Nephron progenitor cell (in vitro differentiated cells): ENCODE data around the gene TMOD3.
"Not testable (repeated sequence)": the region's sequence is repeated elsewhere in the genome, so short reads cannot be mapped to it uniquely, and the experiment has no call there.

Experiments used
- DNase-seq: peaks from one replicate; pipeline ENCODE4 v3.0.0; 2021
- H3K27ac Mint-ChIP-seq: 2 replicates; pipeline ENCODE4 v1.8.0; 2021; ENCODE audit warnings: mild to moderate bottlenecking, moderate library complexity, mixed read lengths
- H3K27me3 Mint-ChIP-seq: 2 replicates; pipeline ENCODE4 v1.8.0; 2021; ENCODE audit warnings: mild to moderate bottlenecking, low read depth, mixed read lengths; ENCODE audit not compliant: poor library complexity
- H3K36me3 Mint-ChIP-seq: 2 replicates; pipeline ENCODE4 v1.8.0; 2021; ENCODE audit warnings: low read depth, mixed read lengths
- H3K4me1 Mint-ChIP-seq: 2 replicates; pipeline ENCODE4 v1.8.0; 2021; ENCODE audit warnings: mixed read lengths
- H3K4me3 Mint-ChIP-seq: 2 replicates; pipeline ENCODE4 v1.8.0; 2021; ENCODE audit warnings: mild to moderate bottlenecking, moderate library complexity, mixed read lengths
- H3K9me3 Mint-ChIP-seq: 2 replicates; pipeline ENCODE4 v1.8.0; 2021; ENCODE audit warnings: mild to moderate bottlenecking, moderate library complexity, mixed read lengths
- TF ChIP-seq, protein P1 (sequence below): fragments of 200-600 bp; sonication (generic); IDR thresholded peaks from 2 replicates; pipeline ENCODE4 v1.5.0; 2021; ENCODE audit warnings: antibody characterized with exemption

Gene TMOD3

DNA sequence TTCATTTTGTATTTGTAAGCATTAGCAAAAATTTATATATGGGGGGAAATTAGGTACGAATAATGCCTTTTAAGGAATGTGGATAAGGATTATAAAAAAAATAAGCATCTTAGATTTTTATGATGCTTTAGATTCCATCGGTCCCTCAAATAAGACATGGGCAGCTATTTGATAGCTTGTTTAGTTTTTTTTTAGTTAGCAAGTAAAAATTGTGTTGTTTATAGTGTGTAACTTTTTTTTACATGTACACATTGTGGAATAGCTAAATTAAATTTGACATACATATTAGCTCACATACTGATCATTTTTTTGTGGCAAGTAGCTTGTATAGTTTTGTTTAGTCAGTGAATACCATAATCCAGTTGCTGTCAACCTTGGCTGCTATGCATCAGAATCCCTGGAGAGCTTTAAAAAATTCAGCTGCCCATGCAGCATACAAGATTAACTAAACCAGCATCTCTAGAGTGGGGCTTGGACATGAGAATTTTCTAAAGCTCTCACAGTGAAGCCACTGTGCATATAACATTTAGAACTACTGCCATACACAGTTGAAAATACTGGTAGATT, 53.9 kb downstream of the TMOD3 start:
- Mint-ChIP-seq H3K36me3 (peaks cover 44% of the 10 kb centered on the region), H3K9me3 (peaks cover 22% of the 10 kb centered on the region), H3K27ac (no peak overlapping the region), H3K4me3 (no peak overlapping the region), H3K4me1 (peaks cover 12% of the 10 kb centered on the region), H3K27me3 (no peaks in the 10 kb centered on the region)
- TF ChIP-seq, protein P1, sequence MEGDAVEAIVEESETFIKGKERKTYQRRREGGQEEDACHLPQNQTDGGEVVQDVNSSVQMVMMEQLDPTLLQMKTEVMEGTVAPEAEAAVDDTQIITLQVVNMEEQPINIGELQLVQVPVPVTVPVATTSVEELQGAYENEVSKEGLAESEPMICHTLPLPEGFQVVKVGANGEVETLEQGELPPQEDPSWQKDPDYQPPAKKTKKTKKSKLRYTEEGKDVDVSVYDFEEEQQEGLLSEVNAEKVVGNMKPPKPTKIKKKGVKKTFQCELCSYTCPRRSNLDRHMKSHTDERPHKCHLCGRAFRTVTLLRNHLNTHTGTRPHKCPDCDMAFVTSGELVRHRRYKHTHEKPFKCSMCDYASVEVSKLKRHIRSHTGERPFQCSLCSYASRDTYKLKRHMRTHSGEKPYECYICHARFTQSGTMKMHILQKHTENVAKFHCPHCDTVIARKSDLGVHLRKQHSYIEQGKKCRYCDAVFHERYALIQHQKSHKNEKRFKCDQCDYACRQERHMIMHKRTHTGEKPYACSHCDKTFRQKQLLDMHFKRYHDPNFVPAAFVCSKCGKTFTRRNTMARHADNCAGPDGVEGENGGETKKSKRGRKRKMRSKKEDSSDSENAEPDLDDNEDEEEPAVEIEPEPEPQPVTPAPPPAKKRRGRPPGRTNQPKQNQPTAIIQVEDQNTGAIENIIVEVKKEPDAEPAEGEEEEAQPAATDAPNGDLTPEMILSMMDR: no peak
- DNase-seq: no peak

DNA sequence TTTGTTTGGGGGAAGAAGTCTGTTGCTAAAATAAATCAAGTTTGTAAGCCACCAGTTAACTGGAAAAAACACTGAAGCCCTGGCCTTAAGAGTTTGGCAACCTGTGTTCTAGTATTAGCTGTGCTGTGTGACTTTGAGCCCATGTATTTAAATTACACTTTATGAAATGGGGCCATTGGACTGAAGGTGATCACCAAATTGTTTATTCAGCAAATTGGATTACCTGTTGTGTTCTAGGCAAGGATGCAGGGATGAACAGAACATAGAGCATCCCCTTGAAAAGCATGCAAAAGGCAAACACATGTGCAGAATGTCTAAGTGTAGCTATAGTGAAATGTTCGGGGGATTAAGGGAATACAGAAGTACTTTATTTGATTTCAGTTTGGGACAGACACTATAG, 54.6 kb downstream of the TMOD3 start:
- DNase-seq: no peak
- no peaks in the 10 kb centered on the region for H3K27me3 Mint-ChIP-seq
- H3K4me3 Mint-ChIP-seq: no peak overlapping the region
- no peak overlapping the region for H3K27ac Mint-ChIP-seq
- TF ChIP-seq, protein P1: no peak
- H3K9me3 Mint-ChIP-seq: peaks cover 22% of the 10 kb centered on the region
- peaks cover 50% of the 10 kb centered on the region for H3K36me3 Mint-ChIP-seq
- H3K4me1 Mint-ChIP-seq: peaks cover 12% of the 10 kb centered on the region

- no peak for DNase-seq
- Mint-ChIP-seq H3K27me3 (no peaks in the 10 kb centered on the region), H3K9me3 (peaks cover 22% of the 10 kb centered on the region), H3K4me1 (peaks cover 12% of the 10 kb centered on the region), H3K27ac (no peak overlapping the region), H3K4me3 (no peak overlapping the region), H3K36me3 (peaks cover 50% of the 10 kb centered on the region)
- TF ChIP-seq, protein P1: no peak
Observed at GRCh38 chr15:51884517-51885236, 55.2 kb downstream of the TMOD3 start.

DNA sequence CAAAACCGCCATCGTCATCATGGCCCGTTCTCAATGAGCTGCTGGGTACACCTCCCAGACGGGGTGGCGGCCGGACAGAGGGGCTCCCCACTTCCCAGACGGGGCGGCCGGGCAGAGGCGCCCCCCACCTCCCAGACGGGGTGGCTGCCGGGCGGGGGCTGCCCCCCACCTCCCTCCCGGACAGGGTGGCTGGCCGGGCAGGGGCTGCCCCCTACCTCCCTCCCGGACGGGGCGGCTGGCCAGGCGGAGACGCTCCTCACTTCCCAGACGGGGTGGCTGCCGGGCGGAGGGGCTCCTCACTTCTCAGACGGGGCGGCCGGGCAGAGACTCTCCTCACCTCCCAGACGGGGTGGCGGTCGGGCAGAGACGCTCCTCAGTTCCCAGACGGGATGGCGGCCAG, 56.3 kb downstream of the TMOD3 start:
- Mint-ChIP-seq H3K9me3 (peaks cover 22% of the 10 kb centered on the region), H3K36me3 (peaks cover 52% of the 10 kb centered on the region), H3K4me1 (peaks cover 12% of the 10 kb centered on the region)
- DNase-seq, H3K27ac Mint-ChIP-seq, H3K4me3 Mint-ChIP-seq, H3K27me3 Mint-ChIP-seq: not testable (repeated sequence)

GRCh38 chr15:51887887-51888592, 58.6 kb downstream of the TMOD3 start:
- no peak overlapping the region for H3K4me3 Mint-ChIP-seq
- peaks cover 22% of the 10 kb centered on the region for H3K9me3 Mint-ChIP-seq
- H3K4me1 Mint-ChIP-seq: peaks cover 12% of the 10 kb centered on the region
- TF ChIP-seq, protein P1: no peak
- DNase-seq: no peak
- H3K27ac Mint-ChIP-seq: no peak overlapping the region
- H3K36me3 Mint-ChIP-seq: peaks cover 63% of the 10 kb centered on the region
- no peaks in the 10 kb centered on the region for H3K27me3 Mint-ChIP-seq

- Mint-ChIP-seq H3K27me3 (no peaks in the 10 kb centered on the region), H3K4me3 (no peak overlapping the region), H3K27ac (no peak overlapping the region), H3K9me3 (peaks cover 22% of the 10 kb centered on the region), H3K36me3 (peaks cover 67% of the 10 kb centered on the region), H3K4me1 (peaks cover 11% of the 10 kb centered on the region)
- TF ChIP-seq, protein P1: peak; percentile 68
- DNase-seq: no peak
Observed at GRCh38 chr15:51888593-51889195, 59.2 kb downstream of the TMOD3 start.
